RWPE2 (cell line): Measurements from ENCODE around the gene MFSD6.

ENCODE experiments used
- ATAC-seq: fragments of 200-7000 bp; cut with Tn5 transposase; 3 replicates; pipeline ENCODE4 v1.9.1; 2021; ENCODE audit warnings: low read depth
- DNase-seq: peaks from one replicate; pipeline ENCODE4 v3.0.0-alpha.2; 2020; ENCODE audit warnings: low spot score
- H3K27ac ChIP-seq: fragments of 450-650 bp; 2 replicates; pipeline ENCODE4 v1.5.1; 2017; ENCODE audit warnings: mild to moderate bottlenecking; ENCODE audit not compliant: poor library complexity, severe bottlenecking
- H3K27me3 ChIP-seq: fragments of 250-450 bp; sonication (Bioruptor Pico); 2 replicates; pipeline ENCODE4 v1.5.1; 2021; ENCODE audit warnings: mild to moderate bottlenecking, moderate library complexity; ENCODE audit not compliant: insufficient read depth, poor library complexity, severe bottlenecking
- H3K36me3 ChIP-seq: fragments of 250-450 bp; sonication (Bioruptor Pico); 2 replicates; pipeline ENCODE4 v1.5.1; 2020; ENCODE audit warnings: low read depth, mild to moderate bottlenecking, moderate library complexity
- H3K4me1 ChIP-seq: fragments of 250-450 bp; sonication (Bioruptor Pico); 2 replicates; pipeline ENCODE4 v1.5.1; 2021; ENCODE audit warnings: mild to moderate bottlenecking, moderate library complexity; ENCODE audit not compliant: insufficient read depth, poor library complexity, severe bottlenecking
- H3K4me3 ChIP-seq: fragments of 250-450 bp; sonication (Bioruptor Pico); 2 replicates; pipeline ENCODE4 v1.5.1; 2021; ENCODE audit warnings: mild to moderate bottlenecking, moderate library complexity; ENCODE audit not compliant: severe bottlenecking
- H3K9me3 ChIP-seq: fragments of 250-450 bp; sonication (Bioruptor Pico); 2 replicates; pipeline ENCODE4 v1.5.1; 2021; ENCODE audit warnings: mild to moderate bottlenecking, moderate library complexity; ENCODE audit not compliant: severe bottlenecking
- CTCF ChIP-seq: fragments of 450-650 bp; IDR thresholded peaks from one replicate; pipeline ENCODE4 v1.5.1; 2017; ENCODE audit warnings: mild to moderate bottlenecking, moderate library complexity; ENCODE audit not compliant: poor library complexity, severe bottlenecking

The MFSD6 gene

GRCh38 chr2:190470256-190470826, 62.2 kb downstream of the MFSD6 start:
- H3K27ac ChIP-seq: peak overlapping the region; percentile 51
- ATAC-seq: no peak

GRCh38 chr2:190477661-190478454, 69.7 kb downstream of the MFSD6 start:
- H3K27me3 ChIP-seq: no peaks in the 10 kb centered on the region
- no peak overlapping the region for H3K4me3 ChIP-seq
- TF ChIP-seq CTCF: no peak
- no peaks in the 10 kb centered on the region for H3K4me1 ChIP-seq
- DNase-seq: no peak
- H3K9me3 ChIP-seq: no peaks in the 10 kb centered on the region
- no peak overlapping the region for H3K27ac ChIP-seq
- no peaks in the 10 kb centered on the region for H3K36me3 ChIP-seq
- no peak for ATAC-seq

More at GRCh38 chr2:190470256-190470826, 62.2 kb downstream of the MFSD6 start:
- 0 out of 2 replicates have a peak, but pooled peaks cover 3% of the 10 kb centered on the region for H3K36me3 ChIP-seq
- H3K9me3 ChIP-seq: no peaks in the 10 kb centered on the region
- H3K4me1 ChIP-seq: peaks cover 31% of the 10 kb centered on the region
- no peak overlapping the region for H3K4me3 ChIP-seq
- no peak for TF ChIP-seq CTCF
- DNase-seq: no peak
- H3K27me3 ChIP-seq: no peaks in the 10 kb centered on the region

- Histone ChIP-seq H3K36me3 (no peaks in the 10 kb centered on the region), H3K4me3 (no peak overlapping the region), H3K9me3 (no peaks in the 10 kb centered on the region), H3K4me1 (no peaks in the 10 kb centered on the region), H3K27ac (no peak overlapping the region), H3K27me3 (no peaks in the 10 kb centered on the region)
- DNase-seq (no peak), ATAC-seq (no peak)
- no peak for TF ChIP-seq CTCF
Measured at GRCh38 chr2:190478572-190479195, 70.5 kb downstream of the MFSD6 start.

GRCh38 chr2:190481339-190481738, 73.2 kb downstream of the MFSD6 start:
- DNase-seq: no peak
- Histone ChIP-seq H3K27me3 (no peaks in the 10 kb centered on the region), H3K27ac (no peak overlapping the region), H3K4me3 (no peak overlapping the region), H3K4me1 (no peaks in the 10 kb centered on the region), H3K9me3 (no peaks in the 10 kb centered on the region), H3K36me3 (no peaks in the 10 kb centered on the region)
- TF ChIP-seq CTCF: no peak
- ATAC-seq: no peak
